HCT116 (cell line): ENCODE results near the gene DYNLRB1. TPM values are rescaled to one million over a fixed set of nuclear protein-coding genes. Genes with fewer than 3 reads are reported as not detected.
"Not testable (repeated sequence)": the region's sequence is repeated elsewhere in the genome, so short reads cannot be mapped to it uniquely, and the experiment has no call there.

Experiments
- ATAC-seq: fragments of 200-7000 bp; cut with Tn5 transposase; 2 replicates; pipeline ENCODE4 v1.9.1; 2020; ENCODE audit warnings: mild to moderate bottlenecking, moderate library complexity
- BruUV-seq: library from RNA; stranded (reverse); fragments of 400-500 nt; replicated peaks from 2 replicates; lab custom pipeline; 2021; lab: Mats Ljungman, UMichigan
- CTCF ChIA-PET: fragments of 300-600 bp; sonication (Branson Sonifier 250); formaldehyde crosslinking; loops from one replicate; lab custom pipeline; 2021; ENCODE audit warnings: antibody characterized with exemption; lab: Charles Lee
- POLR2A ChIA-PET: fragments of 300-600, 350-600 bp; sonication (Branson Sonifier 250); formaldehyde crosslinking; loops from one replicate; lab custom pipeline; 2021; ENCODE audit warnings: antibody characterized with exemption; lab: Charles Lee
- RAD21 ChIA-PET, 2 experiments: fragments of 300-600 bp; sonication (Branson Sonifier 250); formaldehyde crosslinking; loops; one replicate each; lab custom pipeline; 2023; ENCODE audit warnings: low total read pairs in 2 of 2; ENCODE audit not compliant: uncharacterized antibody in 2 of 2, unreplicated experiment in 2 of 2, low non-redundant PET in 1 of 2; lab: Charles Lee
- DNase-seq: peaks from one replicate; pipeline ENCODE4 v3.0.0-alpha.2; 2010; ENCODE audit warnings: low read depth, low spot score
- H2AFZ ChIP-seq: fragments of 200-600 bp; shearing (Covaris generic), sonication (generic); 2 replicates; pipeline ENCODE4 v1.6.1; 2017; ENCODE audit warnings: low read depth, mixed run types, mixed read lengths, antibody characterized with exemption, low read length; ENCODE audit not compliant: poor library complexity, severe bottlenecking
- H3K27ac ChIP-seq: 2 replicates; pipeline ENCODE4 v1.5.1; 2012; ENCODE audit warnings: low read depth, low read length
- H3K27me3 ChIP-seq: fragments of 200-600 bp; sonication (generic); 2 replicates; pipeline ENCODE4 v1.6.1; 2016; ENCODE audit warnings: mixed run types, low read length, mixed read lengths; ENCODE audit not compliant: insufficient read depth
- H3K36me3 ChIP-seq, 2 experiments: fragments of 200-500 bp in 1 of 2; fragments of 200-600 bp in 1 of 2; sonication (Bioruptor generic) in 1 of 2; sonication (generic) in 1 of 2; 2 replicates each; pipeline versions ENCODE4 v1.5.1 to v1.6.1; 2014 to 2016; ENCODE audit warnings: low read length in 2 of 2, inconsistent platforms in 1 of 2, mixed read lengths in 1 of 2, mixed run types in 1 of 2; ENCODE audit not compliant: insufficient read depth in 2 of 2, control insufficient read depth in 1 of 2
- H3K4me1 ChIP-seq, 2 experiments: fragments of 200-600 bp in 1 of 2; sonication (generic) in 1 of 2; 2 replicates each; pipeline versions ENCODE4 v1.5.1 to v1.6.1; 2012 to 2017; ENCODE audit warnings: low read length in 2 of 2, inconsistent platforms in 1 of 2, mild to moderate bottlenecking in 1 of 2, mixed read lengths in 1 of 2, mixed run types in 1 of 2, moderate library complexity in 1 of 2; ENCODE audit not compliant: insufficient read depth in 2 of 2, control insufficient read depth in 1 of 2
- H3K4me2 ChIP-seq: fragments of 200-600 bp; sonication (generic); 2 replicates; pipeline ENCODE4 v1.6.1; 2017; ENCODE audit warnings: mixed run types, low read length, mixed read lengths
- H3K4me3 ChIP-seq, 2 experiments: fragments of 200-600 bp in 1 of 2; sonication (generic) in 1 of 2; replicated peaks in 1 of 2; 2 replicates each; pipeline ENCODE4 v1.5.1; 2011 to 2016; ENCODE audit warnings: low read length in 2 of 2, control low read depth in 1 of 2, low read depth in 1 of 2, mild to moderate bottlenecking in 1 of 2, mixed read lengths in 1 of 2, mixed run types in 1 of 2
- H3K79me2 ChIP-seq: fragments of 200-600 bp; sonication (generic); 2 replicates; pipeline ENCODE4 v1.6.1; 2017; ENCODE audit warnings: mild to moderate bottlenecking, mixed run types, low read length, moderate library complexity, mixed read lengths; ENCODE audit not compliant: insufficient read depth
- H3K9ac ChIP-seq: fragments of 200-600 bp; sonication (generic); 2 replicates; pipeline ENCODE4 v1.6.1; 2016; ENCODE audit warnings: low read length, mixed read lengths
- H3K9me2 ChIP-seq: fragments of 200-600 bp; sonication (generic), shearing (Covaris generic); 2 replicates; pipeline ENCODE4 v1.6.1; 2017; ENCODE audit warnings: mixed run types, mild to moderate bottlenecking, moderate library complexity; ENCODE audit not compliant: insufficient read depth
- H3K9me3 ChIP-seq, 2 experiments: fragments of 200-500 bp in 1 of 2; fragments of 200-600 bp in 1 of 2; sonication (Bioruptor generic) in 1 of 2; sonication (generic) in 1 of 2; 2 replicates each; pipeline ENCODE4 v1.6.1; 2014 to 2017; ENCODE audit warnings: low read length in 2 of 2, mixed read lengths in 2 of 2, inconsistent platforms in 1 of 2, low read depth in 1 of 2, mild to moderate bottlenecking in 1 of 2, mixed run types in 1 of 2, moderate library complexity in 1 of 2; ENCODE audit not compliant: control insufficient read depth in 1 of 2, insufficient read depth in 1 of 2
- H4K20me1 ChIP-seq: fragments of 200-600 bp; sonication (generic), shearing (Covaris generic); 2 replicates; pipeline ENCODE4 v1.6.1; 2017; ENCODE audit warnings: mixed run types, mild to moderate bottlenecking, moderate library complexity; ENCODE audit not compliant: insufficient read depth
- JUND ChIP-seq: IDR thresholded peaks from 2 replicates; pipeline ENCODE4 v1.6.1; 2012
- SP1 ChIP-seq: IDR thresholded peaks from 2 replicates; pipeline ENCODE4 v1.6.1; 2012; ENCODE audit warnings: low read depth
- SRF ChIP-seq: IDR thresholded peaks from 2 replicates; pipeline ENCODE4 v1.6.1; 2012; ENCODE audit warnings: low read depth
- intact Hi-C: fragments of 100-400 bp; cut with micrococcal nuclease; formaldehyde crosslinking; loops from 2 replicates; pipeline ENCODE4 v1.10.0; 2022
- total RNA-seq: library from RNA; stranded (reverse); gene quantifications from one replicate; pipeline ENCODE4 v1.2.1, GENCODE V29; 2021; ENCODE audit not compliant: unreplicated experiment

Gene DYNLRB1
- total RNA-seq, 1 experiment from 2014 or later, result 106 TPM

DNA sequence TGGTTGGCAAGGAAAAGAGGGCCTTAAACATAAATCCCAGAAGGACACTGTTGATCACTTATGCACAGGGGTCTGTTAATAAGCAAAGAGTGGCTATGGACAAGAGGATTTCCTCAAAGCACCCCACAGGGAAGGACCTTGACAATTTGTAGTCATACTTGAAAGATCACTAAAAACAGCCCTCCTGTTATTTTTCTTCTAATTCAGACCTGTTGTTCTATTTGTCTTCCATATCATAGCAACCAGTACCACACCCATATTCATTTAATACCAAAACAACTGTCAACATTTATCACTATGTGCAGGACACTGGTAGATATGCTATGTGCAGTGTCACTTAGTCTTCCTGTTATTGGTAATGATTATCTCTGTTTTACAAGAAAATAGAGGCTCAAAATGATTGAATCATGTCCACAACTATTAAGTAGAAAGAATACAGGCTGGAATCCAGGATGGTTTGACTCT, 3.2 kb upstream of the DYNLRB1 start:
- Histone ChIP-seq H3K27me3 (no peaks in the 10 kb centered on the region), H3K9me3 (no peaks in the 10 kb centered on the region), H3K9ac (no peak overlapping the region), H3K9me2 (no peaks in the 10 kb centered on the region), H3K27ac (no peak overlapping the region), H3K79me2 (peaks cover 16% of the 10 kb centered on the region), H3K4me3 (no peak overlapping the region), H4K20me1 (no peaks in the 10 kb centered on the region), H3K4me2 (no peak overlapping the region), H2AFZ (no peak overlapping the region), H3K4me1 (peaks cover 4 to 7% of the 10 kb centered on the region in 2 experiments; a peak in 3 of 4 replicates), H3K36me3 (peaks cover 6 to 9% of the 10 kb centered on the region in 2 experiments; a peak in 3 of 4 replicates)
- intact Hi-C loops, result no loop called here
- BruUV-seq, result no TSS peak
- no peak for ATAC-seq
- TF ChIP-seq SRF (no peak), JUND (no peak), SP1 (no peak)
- no peak for DNase-seq
- POLR2A ChIA-PET, result no interaction called here
- CTCF ChIA-PET, result no interaction called here
- RAD21 ChIA-PET, result no interaction called here

DNA sequence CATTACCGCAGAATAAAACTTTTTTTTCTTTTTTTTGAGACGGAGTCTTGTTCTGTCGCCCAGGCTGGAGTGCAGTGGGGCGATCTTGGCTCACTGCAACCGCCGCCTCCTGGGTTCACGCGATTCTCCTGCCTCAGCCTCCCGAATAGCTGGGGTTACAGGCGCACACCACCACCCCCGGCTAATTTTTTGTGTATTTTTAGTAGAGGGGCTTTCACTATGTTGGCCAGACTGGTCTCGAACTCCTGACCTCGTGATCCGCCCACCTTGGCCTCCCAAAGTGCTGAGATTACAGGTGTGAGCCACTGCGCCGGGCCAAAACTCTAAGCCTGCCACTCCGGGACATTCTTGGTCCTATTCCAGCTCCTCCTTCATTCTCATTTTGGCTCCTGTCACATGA, 2.2 kb upstream of the DYNLRB1 start:
- H3K4me1 ChIP-seq, H3K27me3 ChIP-seq, H4K20me1 ChIP-seq, CTCF ChIA-PET, intact Hi-C loops, RAD21 ChIA-PET, H3K4me3 ChIP-seq, H3K9me3 ChIP-seq, ATAC-seq, H3K9me2 ChIP-seq, H3K4me2 ChIP-seq, BruUV-seq, H3K27ac ChIP-seq, DNase-seq, POLR2A ChIA-PET, H3K9ac ChIP-seq, H2AFZ ChIP-seq, H3K36me3 ChIP-seq: not testable (repeated sequence)
- peaks cover 26% of the 10 kb centered on the region for H3K79me2 ChIP-seq
